Neuronal stem cell (in vitro differentiated cells): Measurements from ENCODE around the gene MRPL24.
A peak's percentile ranks its signal among the peaks of the same experiment; 100 is the strongest.

Experiments
- DNase-seq: peaks from one replicate; pipeline ENCODE4 v3.0.0-alpha.2; 2013; ENCODE audit warnings: low spot score
- H2AFZ ChIP-seq: one replicate; pipeline ENCODE4 v1.6.1; 2013; ENCODE audit warnings: mild to moderate bottlenecking, low read length, inconsistent platforms
- H2AK5ac ChIP-seq: 2 replicates; pipeline ENCODE4 v1.6.1; 2013; ENCODE audit warnings: low read depth, mild to moderate bottlenecking, inconsistent platforms, low read length, moderate library complexity, mixed read lengths
- H2BK120ac ChIP-seq: 2 replicates; pipeline ENCODE4 v1.6.1; 2013; ENCODE audit warnings: low read depth, mild to moderate bottlenecking, inconsistent platforms, low read length, moderate library complexity, mixed read lengths
- H2BK12ac ChIP-seq: one replicate; pipeline ENCODE4 v1.6.1; 2013; ENCODE audit warnings: low read length, inconsistent platforms
- H2BK15ac ChIP-seq: 2 replicates; pipeline ENCODE4 v1.6.1; 2013; ENCODE audit warnings: mild to moderate bottlenecking, low read length, inconsistent platforms, mixed read lengths
- H2BK5ac ChIP-seq: one replicate; pipeline ENCODE4 v1.6.1; 2013; ENCODE audit warnings: inconsistent platforms, mild to moderate bottlenecking, low read length, moderate library complexity
- H3K14ac ChIP-seq: one replicate; pipeline ENCODE4 v1.6.1; 2013; ENCODE audit warnings: low read length, inconsistent platforms
- H3K18ac ChIP-seq: 2 replicates; pipeline ENCODE4 v1.6.1; 2013; ENCODE audit warnings: low read length, inconsistent platforms
- H3K23ac ChIP-seq: 2 replicates; pipeline ENCODE4 v1.6.1; 2013; ENCODE audit warnings: low read depth, mild to moderate bottlenecking, mixed read lengths, low read length, inconsistent platforms; ENCODE audit not compliant: poor library complexity
- H3K27ac ChIP-seq: replicated peaks from 3 replicates; pipeline ENCODE4 v1.5.1; 2013; ENCODE audit warnings: low read length, inconsistent platforms
- H3K27me3 ChIP-seq, 3 experiments: 2 replicates each; pipeline ENCODE4 v1.6.1; 2013; ENCODE audit warnings: low read length in 3 of 3, mild to moderate bottlenecking in 2 of 3, inconsistent platforms in 1 of 3, low read depth in 1 of 3, mixed read lengths in 1 of 3, moderate library complexity in 1 of 3; ENCODE audit not compliant: control insufficient read depth in 3 of 3, insufficient read depth in 3 of 3
- H3K36me3 ChIP-seq, 2 donors: replicated peaks in 1 of 2; 2 replicates each; pipeline ENCODE4 v1.6.1; 2013; ENCODE audit warnings: low read length in 2 of 2; ENCODE audit not compliant: control insufficient read depth in 2 of 2, insufficient read depth in 2 of 2
- H3K4ac ChIP-seq: 2 replicates; pipeline ENCODE4 v1.6.1; 2013; ENCODE audit warnings: inconsistent platforms, mild to moderate bottlenecking, low read length, moderate library complexity
- H3K4me1 ChIP-seq, 2 donors: 1 replicate in 1 of 2; 2 replicates in 1 of 2; pipeline ENCODE4 v1.6.1; 2013; ENCODE audit warnings: low read length in 2 of 2, low read depth in 1 of 2; ENCODE audit not compliant: control insufficient read depth in 2 of 2, insufficient read depth in 1 of 2
- H3K4me2 ChIP-seq: one replicate; pipeline ENCODE4 v1.6.1; 2013; ENCODE audit warnings: mild to moderate bottlenecking, low read length, inconsistent platforms; ENCODE audit not compliant: insufficient read depth, poor library complexity, severe bottlenecking
- H3K4me3 ChIP-seq, 2 donors: 2 replicates each; pipeline ENCODE4 v1.5.1; 2013; ENCODE audit warnings: low read length in 2 of 2, mild to moderate bottlenecking in 2 of 2, inconsistent platforms in 1 of 2, moderate library complexity in 1 of 2
- H3K79me1 ChIP-seq: one replicate; pipeline ENCODE4 v1.6.1; 2013; ENCODE audit warnings: low read depth, mild to moderate bottlenecking, inconsistent platforms, low read length, moderate library complexity
- H3K9ac ChIP-seq: one replicate; pipeline ENCODE4 v1.6.1; 2013; ENCODE audit warnings: mild to moderate bottlenecking, low read depth, low read length, inconsistent platforms; ENCODE audit not compliant: poor library complexity
- H3K9me3 ChIP-seq, 2 donors: replicated peaks in 1 of 2; 2 replicates each; pipeline versions ENCODE3 to v1.6.1; 2013; ENCODE audit warnings: low read length in 2 of 2, mild to moderate bottlenecking in 2 of 2, inconsistent platforms in 1 of 2, low read depth in 1 of 2, mixed read lengths in 1 of 2, moderate library complexity in 1 of 2; ENCODE audit not compliant: control insufficient read depth in 2 of 2, insufficient read depth in 1 of 2
- H4K8ac ChIP-seq: one replicate; pipeline ENCODE4 v1.6.1; 2013; ENCODE audit warnings: low read depth, mild to moderate bottlenecking, inconsistent platforms, low read length, moderate library complexity
- H4K91ac ChIP-seq: one replicate; pipeline ENCODE4 v1.6.1; 2013; ENCODE audit warnings: low read length, low read depth, mild to moderate bottlenecking, inconsistent platforms; ENCODE audit not compliant: poor library complexity
- WGBS, 2 donors: extraction: QIAGEN DNeasy Blood & Tissue Kit; methylation state at CpG; one replicate each; pipeline ENCODE4 v1.1.7; 2013; ENCODE audit warnings: missing lambda C conversion rate in 2 of 2, mixed read lengths in 1 of 2; ENCODE audit not compliant: insufficient read length in 2 of 2, insufficient replicate concordance in 1 of 2; ENCODE audit errors: extremely low coverage in 2 of 2; 5-methylcytosine and 5-hydroxymethylcytosine counted together

Gene MRPL24

DNA sequence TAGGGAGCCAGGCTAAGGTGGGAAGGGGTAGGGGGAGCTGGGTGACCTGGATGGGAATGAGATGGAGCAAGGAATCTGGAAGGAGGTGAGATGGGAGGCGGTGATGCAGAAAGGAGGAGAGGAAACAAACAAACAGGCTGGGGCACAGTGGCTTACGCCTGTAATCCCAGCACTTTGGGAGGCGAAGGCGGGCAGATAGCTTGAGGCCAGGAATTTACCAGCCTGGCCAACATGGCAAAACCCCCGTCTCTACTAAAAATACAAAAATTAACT is 46.3 kb downstream of the MRPL24 start:
- Histone ChIP-seq H4K91ac (no peak overlapping the region), H3K23ac (no peak overlapping the region), H3K9ac (no peak overlapping the region), H3K4me3 (no peak overlapping the region), H3K27ac (no peak overlapping the region), H2BK12ac (no peak overlapping the region), H3K4ac (no peak overlapping the region), H2AFZ (peak overlapping the region; percentile 27), H2BK15ac (peak overlapping the region; percentile 38), H3K14ac (no peak overlapping the region), H2BK120ac (peak overlapping the region; percentile 3), H3K79me1 (no peaks in the 10 kb centered on the region), H3K36me3 (peaks cover 11 to 12% of the 10 kb centered on the region in 2 donors), H2AK5ac (peak overlapping the region; percentile 82), H3K4me2 (no peak overlapping the region), H3K27me3 (peaks cover 0 to 18% (median 0%) of the 10 kb centered on the region in 3 experiments), H3K18ac (peak overlapping the region; percentile 33), H2BK5ac (peak overlapping the region; percentile 63), H3K9me3 (no peaks in the 10 kb centered on the region), H3K4me1 (peaks cover 47 to 56% of the 10 kb centered on the region in 2 donors), H4K8ac (no peak overlapping the region)
- no CpG with 5 or more reads among the region's 5 CpGs for WGBS, 2 donors
- DNase-seq: no peak

GRCh38 chr1:156693848-156694689 is 46.8 kb downstream of the MRPL24 start:
- H2BK15ac ChIP-seq: peak overlapping the region; percentile 40
- no peaks in the 10 kb centered on the region for H3K79me1 ChIP-seq
- no CpG with 5 or more reads among the region's 12 CpGs for WGBS, 2 donors
- no peak for DNase-seq
- peak overlapping the region; percentile 71 for H3K27ac ChIP-seq
- H3K14ac ChIP-seq: no peak overlapping the region
- no peak overlapping the region for H3K4ac ChIP-seq
- H3K23ac ChIP-seq: no peak overlapping the region
- H2BK120ac ChIP-seq: peak overlapping the region; percentile 3
- H3K4me3 ChIP-seq: no peak overlapping the region
- H3K27me3 ChIP-seq: peaks cover 0 to 18% (median 0%) of the 10 kb centered on the region in 3 experiments
- H2BK12ac ChIP-seq: peak overlapping the region; percentile 80
- H3K36me3 ChIP-seq: peaks cover 7 to 8% of the 10 kb centered on the region in 2 donors
- peak overlapping the region; percentile 63 for H2BK5ac ChIP-seq
- no peak overlapping the region for H4K8ac ChIP-seq
- no peaks in the 10 kb centered on the region for H3K9me3 ChIP-seq
- peak overlapping the region; percentile 77 for H3K18ac ChIP-seq
- H3K9ac ChIP-seq: no peak overlapping the region
- H3K4me1 ChIP-seq: peaks cover 47 to 56% of the 10 kb centered on the region in 2 donors
- H4K91ac ChIP-seq: no peak overlapping the region
- H2AFZ ChIP-seq: peak overlapping the region; percentile 27
- H2AK5ac ChIP-seq: peak overlapping the region; percentile 82
- H3K4me2 ChIP-seq: no peak overlapping the region

- no peak overlapping the region for H3K4ac ChIP-seq
- no CpG with 5 or more reads among the region's 16 CpGs for WGBS, 2 donors
- peak overlapping the region; percentile 98 for H2BK120ac ChIP-seq
- no peak overlapping the region for H3K23ac ChIP-seq
- no peak overlapping the region for H3K4me3 ChIP-seq
- peak overlapping the region; percentile 80 for H2BK12ac ChIP-seq
- peak overlapping the region; percentile 99 for H2AK5ac ChIP-seq
- H3K18ac ChIP-seq: peak overlapping the region; percentile 86
- peak overlapping the region; percentile 38 for H3K9ac ChIP-seq
- peak overlapping the region; percentile 51 for H3K4me2 ChIP-seq
- no peaks in the 10 kb centered on the region for H3K79me1 ChIP-seq
- peaks cover 47 to 56% of the 10 kb centered on the region in 2 donors for H3K4me1 ChIP-seq
- no peaks in the 10 kb centered on the region for H3K9me3 ChIP-seq
- peak overlapping the region; percentile 67 for H2AFZ ChIP-seq
- H2BK15ac ChIP-seq: peak overlapping the region; percentile 92
- peak overlapping the region; percentile 63 for H2BK5ac ChIP-seq
- H3K36me3 ChIP-seq: peaks cover 0 to 3% of the 10 kb centered on the region in 2 donors
- H4K91ac ChIP-seq: peak overlapping the region; percentile 66
- peak overlapping the region; percentile 71 for H3K27ac ChIP-seq
- peaks cover 0 to 18% (median 0%) of the 10 kb centered on the region in 3 experiments for H3K27me3 ChIP-seq
- peak; percentile 81 for DNase-seq
- H3K14ac ChIP-seq: no peak overlapping the region
- no peak overlapping the region for H4K8ac ChIP-seq
These were observed 47.7 kb downstream of the MRPL24 start for GRCh38 chr1:156692925-156693847.
